Caco-2 (cell line): ENCODE data around the gene MTOR. TPM values are rescaled to one million over a fixed set of nuclear protein-coding genes. Genes with fewer than 3 reads are reported as not detected.

Experiments used
- BruUV-seq: library from RNA; stranded (reverse); fragments of 400-500 nt; replicated peaks from 2 replicates; lab custom pipeline; 2021; lab: Mats Ljungman, UMichigan
- CTCF ChIA-PET: fragments of 300-600 bp; sonication (Branson Sonifier 250); formaldehyde crosslinking; loops from one replicate; lab custom pipeline; 2022; ENCODE audit warnings: antibody characterized with exemption; lab: Charles Lee
- POLR2A ChIA-PET: fragments of 300-600 bp; sonication (Branson Sonifier 250); formaldehyde crosslinking; loops from one replicate; lab custom pipeline; 2022; ENCODE audit warnings: antibody characterized with exemption; lab: Charles Lee
- DNase-seq, 2 experiments: peaks; one replicate each; pipeline versions ENCODE4 v3.0.0 to v3.0.0-alpha.2; 2020 to 2022
- H3K27me3 ChIP-seq: replicated peaks from 2 replicates; pipeline ENCODE4 v1.6.0; 2011; ENCODE audit warnings: low read length; ENCODE audit not compliant: control insufficient read depth, insufficient read depth
- H3K36me3 ChIP-seq: 2 replicates; pipeline ENCODE4 v1.5.1; 2011; ENCODE audit warnings: low read length; ENCODE audit not compliant: control insufficient read depth, insufficient read depth
- H3K4me1 ChIP-seq: fragments of 250-450 bp; sonication (Bioruptor Pico); 2 replicates; pipeline ENCODE4 v1.5.1; 2020; ENCODE audit warnings: mild to moderate bottlenecking
- H3K4me3 ChIP-seq: 2 replicates; pipeline ENCODE4 v1.5.1; 2011; ENCODE audit warnings: low read depth, mild to moderate bottlenecking, control low read depth, low read length
- H3K9me3 ChIP-seq: fragments of 250-450 bp; sonication (Bioruptor Pico); 2 replicates; pipeline ENCODE4 v1.5.1; 2020; ENCODE audit warnings: mild to moderate bottlenecking, moderate library complexity
- H3K27ac Mint-ChIP-seq: one replicate; pipeline ENCODE4 v1.8.0; 2022; ENCODE audit warnings: mixed read lengths; ENCODE audit not compliant: unreplicated experiment
- H3K27me3 Mint-ChIP-seq: one replicate; pipeline ENCODE4 v1.8.0; 2022; ENCODE audit warnings: mixed read lengths; ENCODE audit not compliant: insufficient read depth, unreplicated experiment
- H3K36me3 Mint-ChIP-seq: one replicate; pipeline ENCODE4 v1.8.0; 2022; ENCODE audit warnings: mild to moderate bottlenecking, mixed read lengths; ENCODE audit not compliant: insufficient read depth, unreplicated experiment
- H3K4me1 Mint-ChIP-seq: one replicate; pipeline ENCODE4 v1.8.0; 2022; ENCODE audit warnings: low read depth, mixed read lengths; ENCODE audit not compliant: unreplicated experiment
- H3K4me3 Mint-ChIP-seq: one replicate; pipeline ENCODE4 v1.8.0; 2022; ENCODE audit warnings: mild to moderate bottlenecking, moderate library complexity, mixed read lengths; ENCODE audit not compliant: unreplicated experiment
- H3K9me3 Mint-ChIP-seq: one replicate; pipeline ENCODE4 v1.8.0; 2022; ENCODE audit warnings: mixed read lengths; ENCODE audit not compliant: unreplicated experiment
- CTCF ChIP-seq, 2 experiments: fragments of 200-600 bp in 1 of 2; IDR thresholded peaks; 1 replicate in 1 of 2; 2 replicates in 1 of 2; pipeline versions ENCODE4 v1.5.1 to v1.8.0; 2011 to 2022; ENCODE audit warnings: antibody characterized with exemption in 1 of 2, control low read depth in 1 of 2, inconsistent platforms in 1 of 2, low read depth in 1 of 2, low read length in 1 of 2, mild to moderate bottlenecking in 1 of 2, moderate library complexity in 1 of 2; ENCODE audit not compliant: insufficient read depth in 1 of 2, severe bottlenecking in 1 of 2, unreplicated experiment in 1 of 2
- intact Hi-C: fragments of 100-400 bp; cut with micrococcal nuclease; formaldehyde crosslinking; loops from one replicate; pipeline ENCODE4 v1.10.0; 2022; ENCODE audit not compliant: unreplicated experiment
- total RNA-seq: library from RNA; stranded (reverse); gene quantifications from 2 replicates; pipeline ENCODE4 v1.2.3, GENCODE V29; 2022

Gene MTOR
- total RNA-seq, 1 experiment from 2014 or later, result 45.7 TPM

GRCh38 chr1:11057477-11057876, 204.9 kb downstream of the MTOR start:
- Histone ChIP-seq H3K36me3 (no peaks in the 10 kb centered on the region; the same call in 1 of the 2 replicates), H3K27me3 (no peaks in the 10 kb centered on the region), H3K9me3 (no peaks in the 10 kb centered on the region), H3K4me3 (no peak overlapping the region), H3K4me1 (0 out of 2 replicates have a peak, but pooled peaks cover 6% of the 10 kb centered on the region)
- no peak overlapping the region for H3K27ac Mint-ChIP-seq
- no peak overlapping the region for H3K4me3 Mint-ChIP-seq
- CTCF ChIA-PET, result interaction anchor here (1.6 to 2.0 kb wide), 2 partner anchors 20 kb away, joined by 3 to 15 read pairs; no protein-coding TSS in a partner anchor
- no peaks in the 10 kb centered on the region for H3K4me1 Mint-ChIP-seq
- no peak for TF ChIP-seq CTCF (IDR thresholded peaks at IDR 0.05; ENCODE audit: insufficient read depth in 1 of 2, low read depth in 1 of 2, low read length in 1 of 2, severe bottlenecking in 1 of 2, unreplicated experiment in 1 of 2)
- DNase-seq, result no peak
- peaks cover 37% of the 10 kb centered on the region for H3K36me3 Mint-ChIP-seq
- H3K9me3 Mint-ChIP-seq, result no peaks in the 10 kb centered on the region
- POLR2A ChIA-PET, result no interaction called here
- BruUV-seq, result no TSS peak
- intact Hi-C loops, result no loop called here
- no peaks in the 10 kb centered on the region for H3K27me3 Mint-ChIP-seq

Other genes with a start within 250 kb of the MTOR start
- gene TARDBP, start 249.9 kb downstream of the MTOR start, total RNA-seq, result 177 and 181 TPM in 2 replicates
- 0.32 and 0.50 TPM in 2 replicates for gene MASP2, start 215.3 kb downstream of the MTOR start, total RNA-seq
- 125 and 133 TPM in 2 replicates for gene SRM, start 202.5 kb downstream of the MTOR start, total RNA-seq
- gene EXOSC10, start 162.7 kb downstream of the MTOR start, total RNA-seq, result 80.8 and 83.7 TPM in 2 replicates
- not detected in 2 replicates for gene ANGPTL7, start 73.2 kb downstream of the MTOR start, total RNA-seq
- 13.9 and 17.0 TPM in 2 replicates for gene UBIAD1, start 10.6 kb upstream of the MTOR start, total RNA-seq
- 0.56 and 1.1 TPM in 2 replicates for gene DISP3, start 216.6 kb upstream of the MTOR start, total RNA-seq